ENCODE results near the gene PTOV1.

PTOV1 gene

DNA sequence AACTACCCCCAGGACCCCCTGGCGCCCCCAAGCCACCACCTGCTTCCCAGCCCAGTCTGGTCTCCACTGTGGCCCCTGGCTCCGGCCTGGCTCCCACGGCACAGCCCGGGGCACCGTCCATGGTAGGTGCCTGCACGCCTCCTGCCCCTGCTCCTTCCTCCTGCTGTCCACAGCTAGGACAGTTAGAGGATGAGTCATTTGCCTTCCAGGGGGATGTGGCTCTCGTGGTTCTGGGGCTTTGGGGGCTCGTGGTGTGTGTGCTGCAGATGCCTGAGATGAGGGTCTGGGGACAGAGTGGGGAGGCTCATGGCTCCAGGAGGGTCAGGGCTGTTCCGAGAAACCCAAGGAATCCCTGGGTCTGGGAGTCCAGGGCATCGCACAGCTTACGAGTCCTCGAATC is 20.2 kb upstream of the PTOV1 start:
- no peak overlapping the region for H3K27ac ChIP-seq
- no peak for TF ChIP-seq CTCF (conservative IDR thresholded peaks at IDR 0.05)

- TF ChIP-seq CTCF (conservative IDR thresholded peaks at IDR 0.05), result no peak
- no peak overlapping the region for H3K27ac ChIP-seq
These were observed 19.4 kb upstream of the PTOV1 start for GRCh38 chr19:49831592-49831991.

DNA sequence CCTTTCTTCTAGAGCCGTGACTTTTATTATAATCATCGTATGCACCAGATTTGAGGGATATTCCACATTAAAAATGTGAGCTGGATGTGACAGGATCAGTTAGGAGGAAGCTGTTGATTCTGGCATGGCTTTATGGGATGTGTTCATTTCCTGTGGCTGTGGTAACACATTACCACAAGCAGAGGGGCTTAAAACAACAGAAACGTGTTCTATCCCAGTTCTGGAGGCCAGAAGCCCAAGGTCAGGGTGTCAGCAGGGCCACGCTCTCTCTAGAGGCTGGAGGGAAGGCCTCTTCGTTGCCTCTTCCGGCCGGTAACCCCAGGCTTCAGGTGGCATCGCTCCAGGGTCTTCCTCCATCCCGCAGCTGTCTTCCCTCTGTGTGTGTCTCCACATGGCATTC is 18.4 kb upstream of the PTOV1 start:
- H3K27ac ChIP-seq, result no peak overlapping the region

DNA sequence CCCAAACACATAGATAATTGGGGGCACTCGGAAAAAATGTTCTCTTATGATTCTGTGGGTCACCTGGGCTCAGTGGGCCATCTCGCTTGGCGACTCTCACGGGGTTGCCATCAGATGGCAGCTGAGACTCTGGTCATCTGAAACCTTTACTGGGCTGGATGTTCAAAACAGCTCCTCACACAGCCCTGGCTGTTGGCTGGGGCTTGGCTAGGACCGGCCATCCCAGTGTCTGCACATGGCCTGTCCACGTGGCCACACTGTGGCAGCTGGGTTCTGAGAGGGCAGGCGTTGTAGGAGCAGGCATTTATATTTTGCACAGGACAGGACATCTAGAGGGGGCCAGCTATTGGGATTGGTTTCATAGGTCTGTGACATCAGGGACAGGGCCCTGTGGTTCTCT is 17.4 kb upstream of the PTOV1 start:
- no peak for TF ChIP-seq CTCF (conservative IDR thresholded peaks at IDR 0.05)
- no peak overlapping the region for H3K27ac ChIP-seq

More for the DNA sequence above, 18.4 kb upstream of the PTOV1 start:
- TF ChIP-seq CTCF (conservative IDR thresholded peaks at IDR 0.05), result no peak

GRCh38 chr19:49835562-49835961 is 15.4 kb upstream of the PTOV1 start:
- no peak for TF ChIP-seq CTCF (conservative IDR thresholded peaks at IDR 0.05)
- no peak overlapping the region for H3K27ac ChIP-seq

- H3K27ac ChIP-seq, result no peak overlapping the region
- no peak for TF ChIP-seq CTCF (conservative IDR thresholded peaks at IDR 0.05)
These were observed 14.6 kb upstream of the PTOV1 start for GRCh38 chr19:49836176-49837008.

GRCh38 chr19:49837009-49837310 is 14.0 kb upstream of the PTOV1 start:
- TF ChIP-seq CTCF (conservative IDR thresholded peaks at IDR 0.05), result no peak
- no peak overlapping the region for H3K27ac ChIP-seq
